Measurements from ENCODE around the gene FAM241B. TPM values are rescaled to one million over a fixed set of nuclear protein-coding genes. Genes with fewer than 3 reads are reported as not detected.

Gene FAM241B
- total and polyA plus RNA-seq, 2 donors (not counting 1 experiment from before 2014, with no cell fraction given) = 0.54 to 0.64 TPM

DNA sequence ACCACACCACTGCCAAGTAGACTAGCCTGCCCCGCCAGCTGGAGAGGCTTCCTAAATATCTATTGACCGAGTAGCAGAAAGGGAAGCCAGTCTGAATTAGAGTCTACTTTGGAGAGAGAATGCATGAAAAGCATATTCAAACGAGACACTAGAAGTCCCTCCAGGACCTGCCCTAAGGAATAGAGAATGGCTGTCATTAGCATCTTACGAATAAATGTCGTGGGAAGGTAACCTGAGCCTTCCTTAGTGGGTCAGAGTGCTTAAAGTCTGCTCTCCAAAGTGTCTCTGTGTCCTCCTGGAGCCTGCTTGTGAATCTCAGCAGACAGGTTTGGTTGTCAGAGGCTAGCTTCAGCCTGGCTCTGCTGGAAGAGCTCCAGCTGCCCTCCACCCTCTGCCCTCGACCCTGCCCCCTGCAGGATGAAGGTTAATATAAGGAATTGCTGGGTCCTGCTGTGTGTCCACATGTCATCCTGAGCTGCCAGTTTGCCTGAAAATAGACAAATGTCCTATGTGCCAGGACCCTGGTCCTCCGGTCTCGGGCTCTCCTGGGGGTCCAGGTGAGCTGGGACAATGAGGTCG, 33.4 kb downstream of the FAM241B start:
- H3K4me3 ChIP-seq (ENCODE audit: control extremely low read depth in 1 of 5, extremely low read depth in 1 of 5, insufficient read depth in 1 of 5, low read depth in 2 of 5, low read length in 4 of 5) = no peak overlapping the region
- Mint-ChIP-seq H3K4me3 (no peak overlapping the region), H3K27ac (no peak overlapping the region), H3K9me3 (ENCODE audit: insufficient read depth) (no peaks in the 10 kb centered on the region), H3K27me3 (peaks cover 21% of the 10 kb centered on the region), H3K4me1 (no peaks in the 10 kb centered on the region)
- CTCF ChIA-PET = no interaction called here
- 83% methylated on average over 9 of the region's 9 CpGs for WGBS (ENCODE audit: insufficient coverage)
- H3K36me3 ChIP-seq (replicated peaks in 1 of 2; ENCODE audit: control extremely low read depth in 1 of 2, control insufficient read depth in 1 of 2, extremely low read depth in 1 of 2, insufficient read depth in 2 of 2, low read length in 1 of 2) = no peaks in the 10 kb centered on the region
- POLR2A ChIA-PET = no interaction called here
- peaks cover 0 to 2% (median 0%) of the 10 kb centered on the region in 3 donors for H3K9me3 ChIP-seq (ENCODE audit: control extremely low read depth in 1 of 3, control insufficient read depth in 2 of 3, insufficient read depth in 1 of 3, low read length in 2 of 3)
- DNase-seq = no peak
- H3K27ac ChIP-seq (ENCODE audit: low read length in 2 of 2) = no peak overlapping the region
- ATAC-seq (ENCODE audit: low read depth) = no peak
- H3K4me2 ChIP-seq (replicated peaks; ENCODE audit: low read depth, low read length, poor library complexity, severe bottlenecking) = no peak overlapping the region
- no peaks in the 10 kb centered on the region for H4K20me1 ChIP-seq (ENCODE audit: control insufficient read depth, insufficient read depth, low read length, poor library complexity, severe bottlenecking)
- intact Hi-C loops (cut with micrococcal nuclease) = no loop called here
- TF ChIP-seq, protein P1, sequence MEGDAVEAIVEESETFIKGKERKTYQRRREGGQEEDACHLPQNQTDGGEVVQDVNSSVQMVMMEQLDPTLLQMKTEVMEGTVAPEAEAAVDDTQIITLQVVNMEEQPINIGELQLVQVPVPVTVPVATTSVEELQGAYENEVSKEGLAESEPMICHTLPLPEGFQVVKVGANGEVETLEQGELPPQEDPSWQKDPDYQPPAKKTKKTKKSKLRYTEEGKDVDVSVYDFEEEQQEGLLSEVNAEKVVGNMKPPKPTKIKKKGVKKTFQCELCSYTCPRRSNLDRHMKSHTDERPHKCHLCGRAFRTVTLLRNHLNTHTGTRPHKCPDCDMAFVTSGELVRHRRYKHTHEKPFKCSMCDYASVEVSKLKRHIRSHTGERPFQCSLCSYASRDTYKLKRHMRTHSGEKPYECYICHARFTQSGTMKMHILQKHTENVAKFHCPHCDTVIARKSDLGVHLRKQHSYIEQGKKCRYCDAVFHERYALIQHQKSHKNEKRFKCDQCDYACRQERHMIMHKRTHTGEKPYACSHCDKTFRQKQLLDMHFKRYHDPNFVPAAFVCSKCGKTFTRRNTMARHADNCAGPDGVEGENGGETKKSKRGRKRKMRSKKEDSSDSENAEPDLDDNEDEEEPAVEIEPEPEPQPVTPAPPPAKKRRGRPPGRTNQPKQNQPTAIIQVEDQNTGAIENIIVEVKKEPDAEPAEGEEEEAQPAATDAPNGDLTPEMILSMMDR (IDR thresholded peaks at IDR 0.05) = no peak
- no peak for TF ChIP-seq EZH2 (IDR thresholded peaks at IDR 0.05; ENCODE audit: borderline replicate concordance, insufficient read depth, low read depth, low read length, poor library complexity, severe bottlenecking)
- no peaks in the 10 kb centered on the region for H3K4me1 ChIP-seq (ENCODE audit: control insufficient read depth in 2 of 2, insufficient read depth in 2 of 2, low read length in 2 of 2)
- H3K79me2 ChIP-seq (ENCODE audit: control insufficient read depth, insufficient read depth, low read length) = no peaks in the 10 kb centered on the region
- H3K9ac ChIP-seq (ENCODE audit: low read length) = no peak overlapping the region
- no peak overlapping the region for H2AFZ ChIP-seq (ENCODE audit: insufficient read depth, low read depth, low read length, poor library complexity, severe bottlenecking)
- H3K27me3 ChIP-seq (replicated peaks in 1 of 4; ENCODE audit: control extremely low read depth in 1 of 4, control insufficient read depth in 3 of 4, insufficient read depth in 4 of 4, low read length in 3 of 4) = no peaks in the 10 kb centered on the region

DNA sequence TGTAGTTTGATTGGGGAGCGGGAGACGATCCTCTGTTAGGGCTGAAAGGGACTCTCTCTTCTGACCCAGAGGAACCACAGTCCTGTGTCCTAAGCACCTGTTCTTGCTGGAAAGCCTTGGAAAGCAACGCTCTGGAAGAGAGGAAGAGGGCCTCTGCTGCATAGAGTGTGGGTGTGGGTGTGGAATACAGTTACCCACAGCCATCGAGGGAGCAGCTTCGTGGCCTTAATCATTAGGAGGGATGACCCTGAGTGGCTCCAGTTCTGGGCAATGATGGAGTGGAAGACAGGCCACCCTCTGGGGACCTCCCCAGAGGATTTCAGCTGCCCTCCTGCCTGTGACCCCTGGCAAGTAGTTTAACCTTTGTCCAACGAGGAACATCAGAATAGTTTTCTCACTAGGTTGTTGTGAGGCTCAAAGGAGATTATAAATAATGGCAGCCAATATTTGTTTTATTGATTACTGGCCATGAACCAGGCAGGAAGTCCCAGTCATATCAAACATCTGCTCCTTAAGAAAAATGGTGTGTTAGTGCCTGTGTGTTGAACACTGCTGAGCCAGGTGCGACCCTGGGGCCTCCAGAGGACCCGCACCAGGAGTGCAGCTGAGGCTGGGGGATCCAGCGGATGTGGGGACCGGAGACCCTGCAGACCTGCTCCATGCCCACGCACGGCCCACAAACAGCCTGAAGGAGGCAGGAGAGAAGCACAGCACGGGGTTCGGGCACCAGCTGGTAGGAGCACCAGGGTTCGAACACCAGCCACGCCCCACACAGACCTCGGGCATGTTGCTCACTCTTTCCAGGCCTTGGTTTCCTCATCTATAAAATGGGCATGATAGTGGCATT, 35.6 kb downstream of the FAM241B start:
- Histone ChIP-seq H2AFZ (ENCODE audit: insufficient read depth, low read depth, low read length, poor library complexity, severe bottlenecking) (no peak overlapping the region), H3K4me2 (replicated peaks; ENCODE audit: low read depth, low read length, poor library complexity, severe bottlenecking) (no peak overlapping the region), H3K27me3 (replicated peaks in 1 of 4; ENCODE audit: control extremely low read depth in 1 of 4, control insufficient read depth in 3 of 4, insufficient read depth in 4 of 4, low read length in 3 of 4) (peaks cover 0 to 6% (median 0%) of the 10 kb centered on the region in 4 experiments), H3K9me3 (ENCODE audit: control extremely low read depth in 1 of 3, control insufficient read depth in 2 of 3, insufficient read depth in 1 of 3, low read length in 2 of 3) (peaks cover 0 to 2% (median 0%) of the 10 kb centered on the region in 3 donors), H3K9ac (ENCODE audit: low read length) (no peak overlapping the region), H3K36me3 (replicated peaks in 1 of 2; ENCODE audit: control extremely low read depth in 1 of 2, control insufficient read depth in 1 of 2, extremely low read depth in 1 of 2, insufficient read depth in 2 of 2, low read length in 1 of 2) (no peaks in the 10 kb centered on the region), H3K27ac (ENCODE audit: low read length in 2 of 2) (no peak overlapping the region), H3K4me1 (ENCODE audit: control insufficient read depth in 2 of 2, insufficient read depth in 2 of 2, low read length in 2 of 2) (no peaks in the 10 kb centered on the region), H3K4me3 (ENCODE audit: control extremely low read depth in 1 of 5, extremely low read depth in 1 of 5, insufficient read depth in 1 of 5, low read depth in 2 of 5, low read length in 4 of 5) (no peak overlapping the region), H3K79me2 (ENCODE audit: control insufficient read depth, insufficient read depth, low read length) (no peaks in the 10 kb centered on the region), H4K20me1 (ENCODE audit: control insufficient read depth, insufficient read depth, low read length, poor library complexity, severe bottlenecking) (no peaks in the 10 kb centered on the region)
- Mint-ChIP-seq H3K27ac (no peak overlapping the region), H3K27me3 (peaks cover 23% of the 10 kb centered on the region), H3K4me1 (no peaks in the 10 kb centered on the region), H3K4me3 (no peak overlapping the region), H3K9me3 (ENCODE audit: insufficient read depth) (no peaks in the 10 kb centered on the region)
- intact Hi-C loops (cut with micrococcal nuclease) = no loop called here
- ATAC-seq (ENCODE audit: low read depth) (no peak), DNase-seq (no peak)
- TF ChIP-seq EZH2 (IDR thresholded peaks at IDR 0.05; ENCODE audit: borderline replicate concordance, insufficient read depth, low read depth, low read length, poor library complexity, severe bottlenecking) = no peak
- TF ChIP-seq, protein P1 (IDR thresholded peaks at IDR 0.05) = no peak
- WGBS (ENCODE audit: insufficient coverage) = 90% methylated on average over 16 of the region's 17 CpGs
- CTCF ChIA-PET = no interaction called here
- POLR2A ChIA-PET = no interaction called here
